ENCODE data around the gene PGM3. TPM values are rescaled to one million over a fixed set of nuclear protein-coding genes. Genes with fewer than 3 reads are reported as not detected.

Gene PGM3
- total and polyA plus RNA-seq, 2 of the 4 experiments (the other 2 are of a cell fraction) = 68.4 to 336 TPM

GRCh38 chr6:83215131-83216047 lies 22.3 kb upstream of the PGM3 start:
- Histone ChIP-seq H3K27me3 (ENCODE audit: control insufficient read depth, insufficient read depth, low read length) (no peaks in the 10 kb centered on the region), H2BK20ac (ENCODE audit: low read depth, low read length) (peak overlapping the region; percentile 45; the same call in 1 of the 2 replicates), H3K23ac (ENCODE audit: low read depth, low read length) (no peak overlapping the region), H2BK120ac (ENCODE audit: low read depth, low read length) (0 out of 2 replicates have a peak overlapping the region, but pooled peaks have one; percentile 39), H2AFZ (replicated peaks; ENCODE audit: low read length, poor library complexity) (no peak overlapping the region), H3K27ac (ENCODE audit: insufficient read depth, low read length) (peak overlapping the region; percentile 62; the same call in 1 of the 2 replicates), H4K8ac (ENCODE audit: low read depth in 2 of 2, low read length in 2 of 2) (peak overlapping the region in 1 of 2 experiments; percentile 66; a peak in 2 of 4 replicates), H4K20me1 (ENCODE audit: insufficient read depth, low read length) (no peaks in the 10 kb centered on the region), H3K4me1 (ENCODE audit: control insufficient read depth, insufficient read depth, low read length) (peaks cover 4% of the 10 kb centered on the region), H2BK5ac (ENCODE audit: low read depth, low read length, poor library complexity, severe bottlenecking) (peak overlapping the region; percentile 88), H3K18ac (ENCODE audit: low read depth, low read length) (peak overlapping the region; percentile 96; the same call in 1 of the 2 replicates), H2AK5ac (ENCODE audit: low read depth, low read length) (no peak overlapping the region), H3K79me1 (ENCODE audit: low read depth in 1 of 2, low read length in 2 of 2) (no peaks in the 10 kb centered on the region; a peak in 1 of 4 replicates), H3K36me3 (ENCODE audit: control insufficient read depth, insufficient read depth, low read length) (no peaks in the 10 kb centered on the region), H2BK15ac (ENCODE audit: low read depth, low read length) (no peak overlapping the region), H3K9me1 (ENCODE audit: insufficient read depth, low read length) (0 out of 2 replicates have a peak, but pooled peaks cover 3% of the 10 kb centered on the region), H3K14ac (replicated peaks; ENCODE audit: low read depth, low read length) (0 out of 2 replicates have a peak overlapping the region, but pooled peaks have one; percentile 7), H3K9ac (ENCODE audit: low read depth, low read length) (peak overlapping the region; percentile 41; the same call in 1 of the 2 replicates), H3K56ac (ENCODE audit: extremely low read depth, insufficient read depth, low read length) (no peak overlapping the region), H4K5ac (ENCODE audit: low read depth, low read length) (peak overlapping the region; percentile 72; the same call in 1 of the 2 replicates), H4K91ac (ENCODE audit: insufficient read depth, low read depth, low read length) (peak overlapping the region; percentile 26; the same call in 1 of the 2 replicates), H3K4ac (ENCODE audit: low read depth, low read length) (peak overlapping the region; percentile 62; the same call in 1 of the 2 replicates), H3K4me2 (ENCODE audit: low read depth, low read length) (peak overlapping the region; percentile 67; the same call in 1 of the 2 replicates), H3K9me3 (ENCODE audit: control insufficient read depth, insufficient read depth, low read length) (no peaks in the 10 kb centered on the region), H3K4me3 (ENCODE audit: insufficient read depth, low read depth, low read length) (no peak overlapping the region), H2AK9ac (replicated peaks; ENCODE audit: low read depth, low read length, poor library complexity) (no peak overlapping the region)
- ATAC-seq (ENCODE audit: low read depth) = peak; percentile 91
- DNase-seq = peak; percentile 80
- intact Hi-C loops (cut with micrococcal nuclease) (loop anchor here (1.0 to 10.0 kb wide), 3 partner anchors 148 to 971 kb away; partner anchors contain the start of genes DOP1A and IBTK), in situ Hi-C loops (cut with MboI; ENCODE audit: low sequenced_read_pairs) (no loop called here), dilution Hi-C loops (cut with HindIII; ENCODE audit: low sequenced_read_pairs, unreplicated experiment) (loop anchor here (25.0 kb wide), 1 partner anchor 297 kb away; the partner anchor contains the start of gene PRSS35)
- no TSS peak for BruUV-seq (replicated peaks)
- TF ChIP-seq CTCF (conservative IDR thresholded peaks at IDR 0.05; ENCODE audit: low read depth, low read length) = peak; percentile 92
- peak; percentile 55; the same call in 1 of the 2 replicates for TF ChIP-seq MAZ (IDR thresholded peaks at IDR 0.05; ENCODE audit: borderline replicate concordance, low read depth, low read length)
- peak; percentile 1; the same call in 1 of the 2 replicates for TF ChIP-seq CEBPB (IDR thresholded peaks at IDR 0.05; ENCODE audit: low read depth, low read length)
- TF ChIP-seq RAD21 (IDR thresholded peaks at IDR 0.05; ENCODE audit: low read length) = peak; percentile 84
- TF ChIP-seq RFX5 (IDR thresholded peaks at IDR 0.05; ENCODE audit: low read depth, low read length) = no peak
- peak; percentile 73 for TF ChIP-seq SMC3 (IDR thresholded peaks at IDR 0.05; ENCODE audit: low read depth, low read length)
- no CpG with 5 or more reads among the region's 7 CpGs for WGBS, 2 experiments (ENCODE audit: extremely low coverage in 2 of 2, insufficient read length in 1 of 2)
- POLR2A ChIA-PET (ENCODE audit: unreplicated experiment) = no interaction called here
- CTCF ChIA-PET = interaction anchor here (0.5 to 4.0 kb wide), 17 partner anchors 15 to 305 kb away, joined by 3 to 71 read pairs (median 3); partner anchors contain the start of genes DOP1A, PRSS35 and UBE3D
